GM21360 (cell line): ENCODE results near the gene MSI2.

Experiments used
- ATAC-seq: cut with Tn5 transposase; IDR thresholded peaks from one replicate; pipeline ENCODE4 v1.9.1; 2021; ENCODE audit warnings: mild to moderate bottlenecking, moderate library complexity; ENCODE audit not compliant: unreplicated experiment

The MSI2 gene

DNA sequence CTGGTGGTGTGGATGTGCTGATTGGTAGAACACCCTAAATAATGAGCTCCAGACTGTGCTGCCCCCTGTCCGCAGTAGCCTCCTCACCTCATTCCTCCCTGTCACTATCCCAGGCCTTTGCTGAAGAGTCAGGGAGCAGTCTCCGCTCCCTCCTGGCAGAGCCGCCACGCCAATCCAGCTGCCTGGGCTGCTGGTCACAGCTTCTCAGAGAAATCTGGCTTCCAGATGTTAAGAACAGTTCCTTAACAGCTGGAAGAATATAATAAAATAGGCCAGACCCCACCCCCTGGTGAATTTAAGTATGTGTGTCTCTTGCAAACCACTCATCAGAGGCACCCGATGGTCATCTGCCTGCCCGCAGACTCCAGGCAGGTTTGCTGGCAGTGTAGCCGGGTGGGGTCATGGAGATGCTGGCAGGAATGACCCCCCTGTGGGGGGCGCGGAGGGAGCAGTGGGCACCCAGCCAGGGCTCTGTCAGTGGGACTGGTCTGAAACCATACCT lies 327.8 kb downstream of the MSI2 start:
- ATAC-seq: no peak

DNA sequence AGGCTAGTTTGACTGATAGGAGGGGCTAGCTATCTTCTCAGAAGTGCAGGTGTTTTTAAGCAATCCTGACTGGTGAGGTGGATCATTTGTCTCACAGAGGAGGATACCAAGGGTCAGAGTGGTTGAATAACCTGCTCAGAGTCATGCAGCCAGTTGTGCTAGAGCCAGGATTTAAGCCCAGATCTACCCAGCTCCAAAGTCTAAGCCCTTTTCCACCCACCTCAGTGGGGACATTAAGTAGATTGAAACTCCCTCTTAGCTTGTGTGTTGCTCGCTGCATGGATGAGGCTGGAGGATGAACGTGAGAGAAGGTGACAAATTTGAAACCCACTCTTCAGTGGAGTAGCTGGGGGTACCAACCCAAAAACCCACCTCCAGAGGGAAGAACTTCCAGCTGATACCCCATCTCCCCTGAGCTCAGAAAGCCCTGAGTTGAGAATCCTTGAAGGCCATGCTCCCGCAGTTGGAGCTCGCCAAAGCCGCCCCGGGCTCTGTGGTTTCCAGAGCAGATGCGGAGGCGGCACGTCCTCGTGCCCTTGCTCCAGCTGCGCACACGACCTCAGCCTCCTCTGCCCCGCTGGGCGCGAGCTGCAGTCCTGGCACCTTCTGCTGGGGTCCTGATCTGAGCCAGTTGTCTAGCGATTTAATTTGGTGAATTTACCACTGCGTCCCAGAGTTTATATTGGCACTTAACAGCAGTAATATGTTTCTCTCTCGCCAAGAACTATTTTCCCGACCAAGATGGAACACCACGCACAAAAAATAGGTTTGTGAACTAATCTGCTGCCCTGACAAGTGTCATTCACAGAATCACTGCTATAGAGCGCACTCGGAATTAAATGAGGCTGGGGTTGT lies 329.2 kb downstream of the MSI2 start:
- ATAC-seq: no peak

GRCh38 chr17:57586196-57586740 lies 329.9 kb downstream of the MSI2 start:
- ATAC-seq: no peak

DNA sequence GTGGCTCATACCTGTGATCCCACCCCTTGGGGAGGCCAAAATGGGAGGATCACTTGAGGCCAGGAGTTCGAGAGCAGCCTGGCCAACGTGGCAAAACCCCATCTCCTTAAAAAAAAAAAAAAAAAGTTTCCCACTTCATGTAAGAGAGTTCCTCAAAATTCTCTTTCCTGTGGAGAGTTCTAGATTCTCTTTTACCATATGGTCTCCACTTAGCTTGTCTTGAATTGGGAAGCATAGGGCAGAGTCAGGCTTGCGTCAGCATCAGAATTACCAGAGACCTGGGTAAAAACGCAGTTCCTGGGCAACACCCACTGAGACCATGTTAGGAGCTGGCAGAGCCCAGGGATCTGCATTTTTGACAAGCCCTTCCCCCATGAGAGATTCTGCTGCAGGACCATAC lies 330.4 kb downstream of the MSI2 start:
- no peak for ATAC-seq

DNA sequence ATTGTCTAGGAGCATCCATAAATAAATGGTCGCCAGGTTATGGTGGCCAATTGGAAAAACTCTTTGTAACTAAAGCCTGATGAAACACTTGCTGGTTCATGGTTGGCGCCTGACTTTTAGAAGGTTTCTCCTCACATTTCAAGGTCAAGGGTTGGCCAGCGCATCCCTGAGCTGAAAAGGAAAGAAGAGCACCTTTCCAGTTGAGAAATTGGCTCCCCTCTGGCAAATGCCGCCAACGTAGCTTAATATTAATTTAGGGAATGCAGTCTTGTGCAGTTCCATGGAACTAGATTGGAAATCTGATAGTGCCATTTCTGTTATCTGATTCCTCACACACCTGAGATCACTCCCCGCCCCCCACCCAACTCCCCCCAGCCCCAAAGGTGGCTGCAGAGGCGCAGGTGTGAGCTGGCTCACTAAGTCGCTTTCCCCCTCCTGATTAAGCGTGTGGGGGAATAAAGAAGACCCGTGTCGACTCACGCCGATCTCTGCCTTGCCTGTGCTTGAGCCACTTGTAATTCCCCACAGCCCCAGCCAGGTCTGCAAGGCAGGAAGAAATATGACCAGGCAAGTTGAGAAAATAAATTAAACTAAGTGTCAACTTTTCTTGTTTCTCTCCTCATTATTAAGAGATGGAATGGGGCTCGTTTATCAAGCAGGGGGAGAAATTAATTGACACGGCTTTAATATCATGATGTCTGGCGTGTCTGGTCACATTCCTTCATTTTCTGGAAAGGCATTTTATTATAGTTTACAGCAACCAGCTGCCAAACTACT lies 331.1 kb downstream of the MSI2 start:
- no peak for ATAC-seq

GRCh38 chr17:57588086-57588485 lies 331.8 kb downstream of the MSI2 start:
- ATAC-seq: no peak

DNA sequence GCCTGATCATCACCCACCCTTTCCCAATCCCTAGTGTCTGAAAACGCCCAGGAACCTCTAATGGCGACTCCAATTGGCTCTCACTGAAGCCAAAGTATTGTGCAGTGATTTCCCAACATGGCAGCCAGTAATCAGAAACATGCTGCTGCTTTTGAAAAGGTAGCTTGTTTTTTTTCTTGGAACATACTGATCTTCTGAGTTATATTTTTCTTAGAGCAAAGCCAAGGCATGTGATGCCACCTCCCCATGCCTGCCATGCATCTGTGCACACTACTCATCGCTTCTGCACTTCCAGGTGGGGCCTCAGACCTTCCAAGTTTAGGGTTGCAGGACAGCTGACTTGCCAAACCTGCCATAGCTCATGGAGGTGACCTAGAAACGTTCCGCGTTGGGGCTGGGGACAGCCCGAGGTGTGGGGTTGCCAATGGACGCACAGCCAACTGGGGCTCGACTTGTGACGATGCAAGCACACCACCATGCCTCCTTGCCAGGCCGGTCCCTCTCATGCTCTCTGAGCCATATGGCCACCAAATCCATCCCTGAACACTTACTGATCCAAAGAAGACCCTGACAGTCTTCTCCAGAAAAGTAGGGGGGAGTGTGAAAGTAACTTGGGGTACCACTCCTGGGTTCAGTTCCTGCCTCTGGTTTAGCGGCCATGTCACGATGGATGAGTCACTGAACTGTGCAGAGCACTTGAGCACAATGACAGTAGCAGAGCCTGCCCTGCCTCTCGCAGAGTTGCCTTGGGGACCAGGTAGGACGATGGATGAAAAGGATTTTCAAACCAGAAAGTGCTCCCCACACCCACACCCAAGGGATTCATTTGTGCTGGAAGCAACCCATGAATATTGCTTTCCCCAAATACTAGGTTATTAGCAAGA lies 333.1 kb downstream of the MSI2 start:
- no peak for ATAC-seq

GRCh38 chr17:57593739-57594462 lies 337.6 kb downstream of the MSI2 start:
- no peak for ATAC-seq

GRCh38 chr17:57594767-57595166 lies 338.4 kb downstream of the MSI2 start:
- no peak for ATAC-seq

GRCh38 chr17:57595426-57595825 lies 339.1 kb downstream of the MSI2 start:
- ATAC-seq: no peak

DNA sequence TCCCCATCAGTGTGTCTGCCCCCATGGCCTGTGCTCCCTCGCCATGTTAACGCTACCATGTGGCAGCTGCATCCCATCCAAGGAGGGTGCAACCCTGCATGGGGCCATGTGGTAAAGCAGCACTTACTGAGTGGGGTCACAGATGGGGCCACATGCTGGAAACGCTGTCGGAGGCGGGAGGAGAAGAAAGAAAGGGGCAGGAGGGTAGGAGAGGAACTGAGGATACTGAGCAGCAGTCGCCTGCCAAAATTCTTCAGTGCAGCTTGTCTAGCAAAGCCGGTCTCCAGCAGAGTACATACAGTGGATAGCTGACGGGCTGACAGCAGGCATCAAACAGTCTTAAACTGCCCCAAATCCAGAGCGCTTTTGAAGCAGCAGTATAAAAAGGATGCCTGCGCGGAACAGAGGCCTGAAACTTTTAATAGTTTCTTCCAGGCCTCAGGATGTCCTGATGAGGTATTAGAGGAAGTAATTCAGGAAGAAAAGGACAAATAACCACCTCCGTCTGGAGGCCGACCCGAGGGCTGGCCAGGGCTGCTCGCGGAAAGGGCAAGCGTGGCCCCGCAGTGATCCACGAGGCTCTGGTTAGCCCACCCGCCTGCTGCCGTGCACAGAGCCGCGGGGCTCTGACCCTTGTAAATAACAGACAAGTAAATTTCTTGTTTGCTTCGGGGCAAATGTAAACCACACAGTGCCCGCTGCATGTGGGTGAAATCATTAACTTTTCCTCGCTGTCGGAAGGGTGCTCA lies 339.8 kb downstream of the MSI2 start:
- ATAC-seq: no peak

DNA sequence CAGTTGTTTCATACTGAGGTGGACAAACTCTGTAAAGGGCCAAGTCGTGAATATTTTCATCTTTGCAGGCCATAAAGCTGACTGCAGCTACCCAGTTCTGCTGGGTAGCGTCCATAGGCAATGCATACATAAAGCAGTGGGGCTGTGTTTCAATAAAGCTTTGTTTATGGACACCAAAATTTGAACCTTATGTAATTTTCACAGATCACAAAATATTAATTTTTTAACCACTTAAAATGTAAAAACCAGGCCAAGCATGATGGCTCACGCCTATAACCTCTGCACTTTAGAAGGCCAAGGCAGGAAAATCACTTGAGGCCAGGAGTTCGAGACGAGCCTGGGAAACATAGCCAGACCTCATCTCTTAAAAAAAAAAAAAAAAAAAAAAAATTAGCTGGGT lies 340.8 kb downstream of the MSI2 start:
- ATAC-seq: no peak

DNA sequence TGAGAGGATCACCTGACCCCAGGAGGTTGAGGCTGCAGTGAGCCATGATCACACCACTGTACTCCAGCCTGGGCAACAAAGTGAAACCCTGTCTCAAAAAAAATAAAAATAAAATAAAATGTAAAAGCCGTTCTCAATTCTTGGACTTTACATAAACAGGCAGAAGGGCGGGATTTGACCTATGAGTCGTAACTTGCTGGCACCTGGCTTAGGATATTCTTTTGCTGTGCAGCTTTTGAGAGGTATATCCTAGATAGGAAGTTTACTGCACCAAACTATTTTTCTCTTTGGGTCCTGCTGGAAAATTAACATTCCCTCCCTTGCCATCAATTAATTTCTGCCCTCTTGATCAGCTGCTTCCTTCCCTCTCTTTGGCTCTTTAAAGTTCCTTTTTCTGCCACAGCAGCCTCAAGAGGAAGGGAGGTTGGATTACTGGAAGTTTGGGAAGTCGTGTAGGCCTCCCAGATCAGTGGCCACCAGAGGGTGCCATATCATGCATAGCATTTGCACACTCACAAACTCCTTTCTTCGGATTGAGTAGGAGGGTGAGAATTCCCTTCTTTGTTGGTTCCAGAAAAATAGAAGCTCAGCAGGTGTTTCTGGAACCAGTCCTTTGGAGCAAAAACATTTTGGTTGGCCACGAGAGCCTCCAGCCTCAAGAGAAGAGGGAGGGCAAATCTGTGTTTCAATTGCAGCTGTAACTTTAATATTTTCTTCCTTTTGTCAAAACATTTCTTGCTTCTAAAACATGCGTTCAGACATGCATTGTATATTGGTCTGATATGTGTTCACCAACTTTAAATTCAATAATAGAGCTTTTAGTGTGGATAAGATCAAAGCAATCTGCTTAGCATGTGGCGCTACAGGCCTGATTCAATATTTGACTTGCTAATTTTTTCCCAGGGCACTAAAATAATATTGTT lies 341.5 kb downstream of the MSI2 start:
- ATAC-seq: no peak

- ATAC-seq: no peak
These were observed 343.1 kb downstream of the MSI2 start for GRCh38 chr17:57599271-57600045.

GRCh38 chr17:57600074-57600473 lies 343.8 kb downstream of the MSI2 start:
- ATAC-seq: no peak

DNA sequence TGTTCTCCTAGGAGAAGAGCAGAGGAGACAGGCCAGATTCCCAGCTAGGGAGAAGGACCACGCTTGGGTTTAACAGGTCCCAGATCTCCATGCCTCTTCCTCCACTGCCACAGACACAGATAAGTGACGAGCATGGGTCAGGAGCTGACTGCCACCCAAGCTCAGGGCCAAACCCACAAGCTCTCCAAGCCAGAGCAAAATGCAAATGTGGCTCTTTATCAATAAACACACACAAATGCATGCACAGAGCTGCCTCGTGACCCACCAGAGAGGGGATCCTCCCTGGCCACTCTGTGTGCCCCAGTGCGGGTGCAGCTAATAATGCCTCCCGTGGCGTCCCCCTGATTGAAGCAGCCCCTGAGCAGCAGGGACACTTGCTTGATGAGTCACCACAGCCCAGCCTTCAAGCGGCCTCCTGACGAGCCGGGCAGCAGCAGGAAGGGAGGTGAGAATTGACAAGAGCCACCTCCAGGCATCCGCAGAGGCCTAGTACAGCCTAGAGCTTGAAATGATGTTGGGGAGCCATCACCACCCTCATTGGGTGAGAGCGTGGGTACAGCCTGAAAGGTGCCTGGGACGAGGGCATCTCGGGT lies 344.9 kb downstream of the MSI2 start:
- no peak for ATAC-seq

DNA sequence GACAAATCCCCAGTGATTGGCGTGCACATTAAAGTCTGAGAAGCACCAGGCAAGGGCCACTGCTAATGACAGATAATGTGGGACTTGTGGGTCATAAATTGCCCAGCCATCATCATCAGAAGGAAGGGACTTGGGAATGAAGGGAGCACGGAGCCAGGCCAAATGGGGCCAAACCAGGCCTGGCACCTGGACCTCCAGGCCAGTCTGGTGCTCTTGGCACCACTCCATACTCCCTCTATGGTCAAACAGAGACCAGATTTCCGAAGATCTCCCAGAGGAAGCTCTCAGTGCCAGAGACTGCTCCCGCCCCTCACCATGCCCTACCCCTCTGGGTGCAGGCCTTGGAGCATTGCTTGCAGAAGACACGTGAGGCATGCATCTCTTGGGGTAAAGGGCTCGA lies 346.6 kb downstream of the MSI2 start:
- no peak for ATAC-seq
